HG03354 (cell line): ENCODE data around the gene ZNHIT1.
"Not testable (repeated sequence)": the region's sequence is repeated elsewhere in the genome, so short reads cannot be mapped to it uniquely, and the experiment has no call there.

Experiments
- ATAC-seq: cut with Tn5 transposase; IDR thresholded peaks from one replicate; pipeline ENCODE4 v1.9.1; 2021; ENCODE audit warnings: mild to moderate bottlenecking; ENCODE audit not compliant: unreplicated experiment, poor library complexity, severe bottlenecking

ZNHIT1 gene

DNA sequence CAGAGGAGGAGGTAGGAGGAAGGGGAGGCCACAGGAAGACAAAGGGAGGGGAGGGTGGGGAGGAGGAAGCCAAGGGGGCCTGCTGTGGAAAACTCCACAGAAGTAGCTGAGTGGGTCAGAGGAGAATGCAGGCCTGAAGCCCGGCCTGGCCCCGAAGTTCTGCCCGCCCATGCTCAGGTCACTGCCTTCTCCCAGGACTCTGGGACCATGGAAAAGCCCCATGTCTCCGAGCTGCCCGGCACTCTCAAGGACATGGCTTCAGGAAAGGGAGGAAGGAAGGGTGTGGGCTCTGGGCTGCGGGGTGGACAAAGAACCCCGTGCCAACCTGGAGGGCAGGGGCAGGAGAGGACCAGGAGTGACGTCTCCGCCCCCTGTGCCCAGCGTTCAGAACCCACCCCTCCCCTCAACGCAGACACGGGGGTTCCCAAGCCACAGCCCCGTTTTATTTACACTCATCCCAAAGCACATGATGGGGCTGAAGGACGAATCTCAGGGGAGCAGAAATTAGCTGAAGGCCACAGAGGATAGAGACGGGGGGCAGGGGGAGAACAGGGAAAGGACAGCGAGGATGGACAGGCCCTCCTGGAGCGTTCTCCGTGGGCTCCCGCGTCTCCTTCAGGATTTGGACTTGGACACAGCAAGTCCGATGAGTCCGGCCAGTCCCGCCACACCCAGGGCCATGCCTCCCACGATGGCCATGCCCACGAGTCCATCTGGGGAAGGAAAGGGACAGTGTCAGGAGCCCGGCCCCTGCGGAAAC is 21.4 kb downstream of the ZNHIT1 start:
- no peak for ATAC-seq

DNA sequence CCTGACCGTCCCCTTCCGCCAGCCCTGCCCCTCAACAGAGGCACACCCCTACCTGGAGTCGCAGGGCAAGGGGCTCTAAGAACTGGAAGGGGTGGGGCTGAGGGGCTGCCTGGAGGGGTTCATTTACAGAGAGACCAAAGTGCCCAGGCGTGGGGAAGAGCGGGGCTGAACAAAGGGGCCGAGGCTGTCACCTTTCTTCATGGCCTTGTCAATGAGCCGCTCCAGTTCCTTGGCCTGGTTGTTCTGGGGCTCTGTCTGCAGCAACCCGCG is 21.9 kb downstream of the ZNHIT1 start:
- no peak for ATAC-seq

DNA sequence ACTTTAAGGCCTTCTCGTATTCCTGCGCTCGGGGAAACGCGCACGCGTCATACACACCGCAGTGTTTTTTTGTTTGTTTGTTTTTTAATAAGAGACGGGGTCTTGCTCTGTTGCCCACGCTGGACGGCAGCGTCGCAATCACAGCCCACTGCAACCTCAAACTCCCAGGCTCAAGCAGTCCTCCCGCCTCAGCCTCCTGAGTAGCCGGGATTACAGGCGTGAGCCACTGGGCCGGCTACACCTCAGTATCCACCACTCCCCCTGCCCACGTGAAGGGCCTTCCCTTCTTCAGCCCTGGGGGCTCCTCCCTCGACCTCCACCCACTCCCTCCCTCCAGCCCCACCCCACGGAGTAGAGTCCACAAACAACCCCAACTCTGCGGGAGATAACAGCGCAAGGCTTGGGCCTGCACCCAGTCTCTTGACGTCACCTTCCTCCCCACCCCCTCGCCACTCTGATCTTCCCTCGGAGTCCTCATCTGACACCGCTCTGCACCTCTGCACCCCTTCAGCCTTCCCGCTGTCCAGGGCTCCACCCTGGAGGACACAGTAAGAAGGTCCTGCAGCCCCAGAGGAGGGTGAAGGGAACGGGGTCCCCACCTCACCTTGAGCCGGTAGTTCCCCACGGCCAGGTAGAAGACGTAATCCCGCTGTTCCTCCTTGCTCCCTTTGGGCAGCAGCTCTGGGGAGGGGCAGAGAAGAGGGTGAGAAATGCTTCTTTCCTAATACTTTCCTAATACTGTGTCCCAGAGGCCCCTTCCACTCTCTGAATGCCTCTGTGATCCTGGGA is 22.5 kb downstream of the ZNHIT1 start:
- ATAC-seq = no peak

GRCh38 chr7:101241015-101241363 is 23.0 kb downstream of the ZNHIT1 start:
- ATAC-seq = no peak

- no peak for ATAC-seq
These were observed 23.7 kb downstream of the ZNHIT1 start for GRCh38 chr7:101241443-101242349.

- ATAC-seq = no peak
These were observed 25.8 kb downstream of the ZNHIT1 start for GRCh38 chr7:101243646-101244374.

GRCh38 chr7:101244375-101245146 is 26.6 kb downstream of the ZNHIT1 start, which contains the start of gene FIS1:
Gene FIS1, minus strand, starts transcription at chr7:101245081. Its CDS starts 77 bp downstream, at chr7:101245004.
- peak; percentile 93 for ATAC-seq

- ATAC-seq = no peak
These were observed 27.2 kb downstream of the ZNHIT1 start for GRCh38 chr7:101245147-101245668.

- no peak for ATAC-seq
These were observed 30.3 kb downstream of the ZNHIT1 start for GRCh38 chr7:101248276-101248675.

GRCh38 chr7:101250324-101250723 is 32.4 kb downstream of the ZNHIT1 start:
- no peak for ATAC-seq

DNA sequence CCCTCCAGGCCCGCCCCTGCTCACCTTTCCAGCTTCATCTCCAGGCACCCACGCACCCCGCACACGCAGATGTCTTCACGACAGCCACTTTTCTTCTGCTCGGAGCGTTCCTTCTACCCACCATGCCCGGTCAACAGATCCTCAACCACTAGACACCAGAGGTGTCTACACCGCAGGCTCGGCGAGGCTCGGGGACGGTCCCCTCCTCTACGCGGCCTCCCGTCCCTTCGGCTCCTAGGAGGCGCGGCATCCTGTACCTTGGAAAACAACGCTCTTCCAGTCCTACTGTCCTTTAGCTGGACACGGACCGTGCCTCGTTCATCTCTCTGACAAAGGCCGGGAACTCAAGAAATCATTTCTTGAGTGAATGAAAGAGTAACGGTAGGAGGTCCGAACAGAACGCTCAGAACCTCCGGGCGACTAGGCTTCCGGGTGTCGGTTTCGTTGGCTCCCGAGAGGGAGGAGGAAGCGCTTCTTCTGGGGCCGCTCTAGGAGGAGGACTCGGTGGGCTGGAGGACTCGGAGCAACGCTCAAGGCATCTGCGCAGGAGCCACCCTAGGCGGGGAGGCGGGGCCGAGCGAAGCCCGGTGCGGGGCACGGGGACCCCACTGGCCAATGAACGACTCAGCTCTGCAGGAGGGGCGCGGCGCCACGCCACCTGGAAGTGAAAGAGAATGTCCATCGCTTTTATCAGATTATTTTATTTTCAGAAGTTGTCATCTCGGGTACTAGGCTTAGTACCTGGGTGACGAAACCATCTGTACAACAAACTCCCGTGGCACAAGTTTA is 34.1 kb downstream of the ZNHIT1 start:
- ATAC-seq = peak; percentile 98

GRCh38 chr7:101253199-101253598 is 35.2 kb downstream of the ZNHIT1 start:
- not testable (repeated sequence) for ATAC-seq

DNA sequence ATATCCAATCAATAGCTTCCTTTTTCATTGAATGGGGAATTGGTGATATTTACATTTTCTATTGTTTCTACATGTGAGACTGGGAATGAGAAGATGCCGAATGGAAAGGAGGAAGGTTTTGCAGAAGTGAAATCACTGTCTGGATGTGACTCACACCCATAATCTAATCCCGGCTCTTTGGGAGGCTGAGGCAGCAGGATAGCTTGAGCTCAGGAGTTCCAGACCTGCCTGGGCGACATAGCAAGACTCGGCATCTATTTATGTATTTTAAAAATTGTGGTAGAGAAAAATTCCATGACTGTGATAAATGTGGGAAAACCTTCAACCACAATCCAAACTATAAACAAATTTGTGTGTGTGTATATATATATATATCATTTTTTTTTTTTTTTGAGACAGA is 37.8 kb downstream of the ZNHIT1 start:
- no peak for ATAC-seq

DNA sequence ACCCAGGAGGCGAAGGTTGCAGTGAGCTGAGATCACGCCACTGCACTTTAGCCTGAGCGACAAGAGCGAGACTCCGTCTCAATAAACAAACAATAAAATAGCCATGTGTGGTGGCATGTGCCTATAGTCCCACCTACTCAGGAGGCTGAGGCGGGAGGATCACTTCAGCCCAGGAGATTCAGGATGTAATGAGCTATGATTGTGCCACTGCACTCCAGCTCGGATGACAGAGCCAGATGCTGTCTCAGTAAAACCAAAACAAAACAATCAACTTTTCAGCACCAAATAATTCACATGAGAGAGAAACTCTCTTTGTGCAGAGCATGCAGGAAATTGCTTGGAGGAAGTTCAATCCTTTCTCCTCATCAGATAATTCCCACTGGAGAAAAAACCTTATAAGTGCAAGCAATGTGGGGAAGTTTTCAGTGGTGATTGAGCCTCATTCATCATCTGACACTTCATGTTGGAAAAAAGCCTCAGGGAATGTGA is 40.3 kb downstream of the ZNHIT1 start:
- no peak for ATAC-seq

DNA sequence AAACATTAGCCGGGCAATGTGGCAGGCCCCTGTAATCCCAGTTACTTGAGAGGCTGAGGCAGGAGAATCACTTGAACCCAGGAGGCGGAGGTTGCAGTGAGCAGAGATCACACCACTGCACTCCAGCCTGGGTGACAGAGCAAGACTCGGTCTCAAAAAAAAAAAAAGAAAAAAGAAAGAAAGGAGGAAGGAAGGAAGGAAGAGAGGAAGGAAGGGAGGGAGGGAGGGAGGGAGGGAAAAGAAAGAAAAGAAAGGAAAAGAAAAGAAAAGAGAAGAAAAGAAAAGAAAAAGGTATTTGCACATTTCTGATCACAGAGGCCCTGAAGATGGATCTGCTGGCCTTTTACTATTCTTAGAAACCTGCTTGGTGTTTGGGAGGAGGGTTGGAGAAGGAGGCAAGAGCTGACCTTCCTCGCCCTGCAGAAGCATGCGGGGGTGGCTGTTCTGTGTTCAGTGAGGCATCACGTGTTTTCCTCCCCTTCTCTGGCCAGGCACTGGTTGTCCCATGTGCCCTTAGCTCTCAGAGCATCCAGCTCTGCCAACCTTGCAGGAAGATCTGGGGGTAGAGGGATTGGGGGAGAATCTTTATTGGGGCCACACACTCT is 46.2 kb downstream of the ZNHIT1 start:
- not testable (repeated sequence) for ATAC-seq

- no peak for ATAC-seq
These were observed 47.9 kb downstream of the ZNHIT1 start for GRCh38 chr7:101265622-101266516.

GRCh38 chr7:101269664-101270063 is 51.7 kb downstream of the ZNHIT1 start:
- no peak for ATAC-seq
